ENCODE measurements around the gene CCP110. TPM values are rescaled to one million over a fixed set of nuclear protein-coding genes. Genes with fewer than 3 reads are reported as not detected.

CCP110 gene
- total and polyA plus RNA-seq, 10 donors = 2.8 to 24.9 (median 14.8) TPM

GRCh38 chr16:19490619-19491018 lies 33.1 kb upstream of the CCP110 start:
- H3K4me3 ChIP-seq = no peak overlapping the region
- no peaks in the 10 kb centered on the region for H3K36me3 ChIP-seq
- no peak overlapping the region for H3K27ac ChIP-seq
- no peaks in the 10 kb centered on the region for H3K27me3 ChIP-seq (replicated peaks in 1 of 7)
- no peaks in the 10 kb centered on the region for H3K9me3 ChIP-seq
- 49 to 86% (median 57%) methylated on average over 1 of the region's 1 CpG for WGBS, 5 donors
- TF ChIP-seq POLR2A (IDR thresholded peaks at IDR 0.05) (no peak), CTCF (IDR thresholded peaks at IDR 0.05 in 8 of 11, conservative IDR thresholded peaks at IDR 0.05 in 3 of 11) (no peak), POLR2AphosphoS5 (IDR thresholded peaks at IDR 0.05) (no peak)
- no peak for DNase-seq
- intact Hi-C loops (cut with DNase I; ENCODE audit: low total_unique reads) = no loop called here
- peaks cover 5 to 13% (median 6%) of the 10 kb centered on the region in 6 donors for H3K4me1 ChIP-seq

- Histone ChIP-seq H3K4me1 (peaks cover 5 to 18% (median 6%) of the 10 kb centered on the region in 6 donors), H3K4me3 (no peak overlapping the region), H3K27me3 (replicated peaks in 1 of 7) (no peaks in the 10 kb centered on the region), H3K27ac (peak overlapping the region in 2 of 8 donors; percentile 8 to 28), H3K36me3 (peaks cover 0 to 51% (median 22%) of the 10 kb centered on the region in 6 donors), H3K9me3 (no peaks in the 10 kb centered on the region)
- 66 to 77% (median 73%) methylated on average over 5 of the region's 5 CpGs for WGBS, 5 donors
- DNase-seq = no peak
- TF ChIP-seq POLR2AphosphoS5 (IDR thresholded peaks at IDR 0.05) (no peak), CTCF (IDR thresholded peaks at IDR 0.05 in 8 of 11, conservative IDR thresholded peaks at IDR 0.05 in 3 of 11) (no peak), POLR2A (IDR thresholded peaks at IDR 0.05) (no peak)
- intact Hi-C loops (cut with DNase I; ENCODE audit: low total_unique reads) = no loop called here
Measured at GRCh38 chr16:19497176-19497575, 26.6 kb upstream of the CCP110 start.

- 85 to 93% (median 91%) methylated on average over 5 of the region's 5 CpGs for WGBS, 5 donors
- Histone ChIP-seq H3K4me1 (peaks cover 0 to 8% (median 2%) of the 10 kb centered on the region in 6 donors), H3K9me3 (no peaks in the 10 kb centered on the region), H3K27me3 (replicated peaks in 1 of 7) (no peaks in the 10 kb centered on the region), H3K36me3 (peaks cover 0 to 69% (median 40%) of the 10 kb centered on the region in 6 donors), H3K4me3 (no peak overlapping the region), H3K27ac (no peak overlapping the region)
- DNase-seq = no peak
- TF ChIP-seq CTCF (IDR thresholded peaks at IDR 0.05 in 8 of 11, conservative IDR thresholded peaks at IDR 0.05 in 3 of 11) = no peak
- no peak for TF ChIP-seq POLR2AphosphoS5 (IDR thresholded peaks at IDR 0.05)
- no peak for TF ChIP-seq POLR2A (IDR thresholded peaks at IDR 0.05)
- intact Hi-C loops (cut with DNase I; ENCODE audit: low total_unique reads) = no loop called here
Measured at GRCh38 chr16:19499006-19499405, 24.7 kb upstream of the CCP110 start.

- Histone ChIP-seq H3K36me3 (peaks cover 0 to 74% (median 44%) of the 10 kb centered on the region in 6 donors), H3K4me1 (peaks cover 0 to 4% (median 0%) of the 10 kb centered on the region in 6 donors), H3K27me3 (replicated peaks in 1 of 7) (no peaks in the 10 kb centered on the region), H3K9me3 (no peaks in the 10 kb centered on the region), H3K4me3 (no peak overlapping the region), H3K27ac (no peak overlapping the region)
- intact Hi-C loops (cut with DNase I; ENCODE audit: low total_unique reads) = no loop called here
- 76 to 98% (median 91%) methylated on average over 3 of the region's 3 CpGs for WGBS, 5 donors
- no peak for TF ChIP-seq CTCF (IDR thresholded peaks at IDR 0.05 in 8 of 11, conservative IDR thresholded peaks at IDR 0.05 in 3 of 11)
- TF ChIP-seq POLR2AphosphoS5 (IDR thresholded peaks at IDR 0.05) = no peak
- TF ChIP-seq POLR2A (IDR thresholded peaks at IDR 0.05) = no peak
- DNase-seq = no peak
Measured at GRCh38 chr16:19499481-19499880, 24.3 kb upstream of the CCP110 start.
